Esophagus mucosa (tissue), 1 donor: Measurements from ENCODE around the gene TRIM36. TPM values are rescaled to one million over a fixed set of nuclear protein-coding genes. Genes with fewer than 3 reads are reported as not detected.

Experiments
- ATAC-seq: fragments of 200-7000 bp; cut with Tn5 transposase; one replicate; pipeline ENCODE4 v1.9.1; 2020
- total RNA-seq: library from RNA; stranded (reverse); gene quantifications from one replicate; pipeline ENCODE4 v1.2.4, GENCODE V29; 2023
- donor health status: DM: yes; HTN: yes; CAD: no.

TRIM36 gene
- total RNA-seq, 1 donor from 2014 or later = 1.2 TPM

DNA sequence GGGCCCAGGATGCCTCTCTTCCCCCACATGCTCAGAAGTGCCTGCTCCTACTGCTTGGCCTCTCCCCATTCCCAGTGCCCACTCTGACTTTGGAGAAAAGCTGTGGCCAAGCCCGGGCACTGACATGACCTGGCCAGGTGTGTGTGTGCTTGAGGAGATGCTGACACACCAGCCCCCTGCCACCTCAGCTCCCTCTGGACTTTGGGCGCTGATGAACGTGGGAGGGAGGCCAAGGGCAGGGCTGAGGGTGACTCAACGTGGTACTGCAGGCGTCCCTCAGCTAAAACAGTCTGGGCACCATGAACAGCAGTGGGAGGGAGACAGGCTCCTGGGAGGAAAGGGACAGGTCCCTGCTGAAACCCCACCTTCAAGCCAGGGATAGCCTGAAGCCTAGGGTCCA lies 3.9 kb downstream of the TRIM36 start:
- ATAC-seq = no peak

- no peak for ATAC-seq
These were observed 8.7 kb downstream of the TRIM36 start for GRCh38 chr5:115160975-115161475.

GRCh38 chr5:115151208-115151805 lies 18.4 kb downstream of the TRIM36 start:
- no peak for ATAC-seq

- no peak for ATAC-seq
These were observed 19.2 kb downstream of the TRIM36 start for GRCh38 chr5:115150512-115150911.

DNA sequence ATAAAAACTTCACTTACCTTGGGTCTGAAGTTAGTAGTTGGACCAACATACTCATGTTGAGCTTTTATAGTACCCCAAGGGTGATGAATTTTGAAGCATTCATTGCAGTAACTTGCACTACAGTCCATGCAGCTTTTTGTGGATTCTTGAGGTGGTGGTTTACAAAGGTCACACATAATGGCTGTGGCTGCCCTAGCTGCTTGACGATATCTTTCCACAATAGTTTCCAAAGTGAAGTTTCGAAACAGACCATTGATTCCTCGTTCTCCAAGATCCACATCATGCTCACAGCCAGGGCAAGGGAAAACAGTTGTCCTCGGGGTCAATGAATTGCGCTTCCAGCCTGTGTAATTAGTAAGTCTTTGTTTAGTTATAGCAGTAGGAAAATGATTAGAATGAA lies 22.7 kb downstream of the TRIM36 start:
- no peak for ATAC-seq

- ATAC-seq = no peak
These were observed 33.4 kb downstream of the TRIM36 start for GRCh38 chr5:115136294-115136693.

DNA sequence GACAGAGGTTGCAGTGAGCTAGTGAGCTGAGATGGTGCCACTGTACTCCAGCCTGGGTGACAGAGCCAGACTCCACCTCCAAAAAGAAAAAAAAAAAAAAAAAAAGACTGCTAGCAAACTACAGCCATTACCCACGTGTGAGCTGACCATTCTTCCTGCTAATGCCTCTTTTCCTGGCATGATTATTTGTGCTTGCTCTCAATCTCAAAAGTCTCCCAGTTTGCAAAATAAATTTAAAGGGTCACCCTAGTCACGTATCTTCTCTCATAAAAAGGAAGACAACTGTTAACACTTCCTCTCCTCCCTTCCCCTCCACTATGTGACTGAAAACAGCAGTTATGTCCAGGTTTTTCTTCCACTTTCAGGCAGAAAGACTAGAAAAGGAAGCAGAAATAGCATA lies 37.2 kb downstream of the TRIM36 start:
- ATAC-seq = no peak

- no peak for ATAC-seq
These were observed 43.4 kb downstream of the TRIM36 start for GRCh38 chr5:115126303-115126702.

DNA sequence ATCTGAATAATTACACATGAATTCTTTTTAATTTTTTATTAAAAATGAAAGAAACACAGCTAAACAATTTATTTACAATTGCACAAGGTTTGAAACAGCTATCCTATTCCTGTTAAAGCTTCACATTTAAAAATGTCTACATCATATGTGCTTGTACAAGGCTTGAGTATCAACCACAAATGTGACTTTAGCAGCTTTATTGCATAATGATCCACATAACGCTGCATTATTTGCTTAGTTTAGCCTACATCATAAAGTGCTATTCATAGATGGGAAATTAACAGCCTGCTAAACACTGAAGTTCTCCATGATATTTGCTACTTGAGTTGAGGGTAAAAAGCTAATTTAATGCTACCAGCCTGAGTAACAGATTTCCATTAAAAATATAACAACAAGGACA lies 45.0 kb downstream of the TRIM36 start:
- no peak for ATAC-seq

DNA sequence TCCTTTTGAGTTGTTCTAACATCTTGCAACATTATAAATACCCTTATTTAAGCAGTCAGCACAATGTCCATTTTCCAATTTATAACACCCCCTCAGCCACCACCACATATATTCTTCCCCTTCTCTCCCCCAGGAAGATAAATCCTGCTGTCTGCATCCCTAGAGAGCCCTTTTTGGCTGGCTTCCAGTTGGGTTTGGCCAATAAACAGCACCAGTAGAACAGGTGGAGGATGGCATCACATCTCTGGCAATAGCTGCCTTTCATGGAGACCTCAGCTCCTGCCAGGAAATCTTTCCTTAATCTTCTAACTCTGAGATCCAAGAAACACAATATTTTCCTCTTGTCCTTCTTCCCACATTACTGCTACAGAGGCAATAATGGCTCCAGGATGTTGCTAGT lies 53.7 kb downstream of the TRIM36 start:
- no peak for ATAC-seq

DNA sequence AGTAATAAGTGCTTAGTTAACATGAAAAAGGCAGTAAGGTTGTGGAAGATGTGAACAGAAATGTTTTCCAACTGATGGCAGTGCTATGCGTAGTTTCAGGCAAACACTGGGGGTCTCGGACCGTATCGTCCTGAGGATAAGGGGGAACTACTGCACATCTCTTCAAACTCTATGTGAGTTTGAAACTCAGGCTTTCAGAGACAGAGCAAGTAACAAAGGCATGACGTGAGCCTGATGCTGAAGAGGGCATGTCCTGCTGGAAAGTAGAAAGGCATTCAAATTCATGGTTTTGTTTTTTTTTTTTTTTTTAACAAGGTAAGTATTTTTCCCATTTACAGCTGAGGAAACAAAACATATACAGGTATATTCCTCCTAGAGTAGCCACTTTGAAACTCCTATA lies 59.9 kb downstream of the TRIM36 start:
- ATAC-seq = no peak

DNA sequence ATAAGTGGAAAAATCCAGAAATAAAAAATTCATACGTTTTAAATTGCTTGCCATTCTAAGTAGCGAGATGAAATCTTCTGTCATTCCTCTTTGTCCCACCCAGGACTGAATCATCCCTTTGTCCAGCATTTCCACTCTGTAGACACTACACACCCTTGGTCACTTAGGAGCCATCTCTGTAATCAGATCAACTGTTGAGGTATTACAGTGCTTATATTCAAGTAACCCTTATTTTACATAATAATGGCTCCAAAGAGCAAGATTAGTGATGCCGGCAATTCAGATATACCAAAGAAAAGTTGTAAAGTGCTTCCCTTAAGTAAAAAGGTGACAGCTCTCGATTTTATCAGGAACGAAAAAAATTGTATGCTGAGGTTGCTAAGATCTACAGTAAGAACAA lies 60.4 kb downstream of the TRIM36 start:
- no peak for ATAC-seq

DNA sequence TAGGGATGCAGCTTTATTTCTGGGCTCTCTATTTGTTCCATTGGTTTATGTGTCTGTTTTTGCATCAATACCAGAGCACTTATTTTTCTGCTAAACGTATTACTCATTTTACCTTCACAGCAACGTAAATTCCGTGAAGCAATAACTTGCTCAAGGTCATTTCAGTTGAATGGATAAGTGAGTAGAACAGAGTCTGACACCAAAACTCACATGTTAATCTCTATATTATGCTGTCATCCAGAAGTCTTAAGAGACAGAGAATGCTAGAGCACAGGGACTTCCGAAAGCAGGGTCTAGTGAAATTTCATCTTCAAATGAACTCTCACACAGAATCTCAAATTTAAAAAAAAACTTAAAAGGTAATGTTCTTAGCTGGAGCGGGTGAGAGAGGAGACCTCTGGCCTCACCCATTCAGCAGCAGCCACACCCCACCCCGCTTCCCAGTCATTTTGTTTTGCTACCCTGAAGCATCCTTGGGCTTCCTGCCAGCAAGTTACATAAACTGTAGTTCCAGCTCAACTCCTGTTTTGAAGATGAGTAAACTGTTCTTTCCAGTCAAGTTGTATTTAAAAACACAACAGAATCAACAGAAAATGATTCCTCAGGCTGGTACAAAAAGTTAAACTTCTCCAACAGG lies 69.3 kb downstream of the TRIM36 start:
- ATAC-seq = no peak

- peak; percentile 58 for ATAC-seq
These were observed 71.5 kb downstream of the TRIM36 start for GRCh38 chr5:115098041-115098702.

DNA sequence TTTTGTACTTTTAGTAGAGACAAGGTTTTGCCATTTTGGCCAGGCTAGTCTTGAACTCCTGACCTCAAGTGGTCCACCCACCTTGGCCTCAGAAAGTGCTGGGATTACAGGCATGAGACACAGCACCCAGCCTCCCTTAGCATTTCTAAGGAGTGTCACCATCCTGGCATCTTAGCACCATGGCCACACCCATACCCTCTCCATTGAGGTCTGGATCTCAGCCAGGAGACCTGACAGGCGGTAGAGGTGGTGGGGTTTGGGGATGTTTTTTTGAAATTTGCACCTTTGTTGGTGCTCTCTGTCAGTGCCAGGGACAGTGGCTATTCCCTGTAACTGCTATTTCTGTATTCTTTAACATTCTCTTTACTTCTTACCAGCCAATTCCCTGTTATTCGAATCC lies 72.5 kb downstream of the TRIM36 start:
- ATAC-seq = no peak

DNA sequence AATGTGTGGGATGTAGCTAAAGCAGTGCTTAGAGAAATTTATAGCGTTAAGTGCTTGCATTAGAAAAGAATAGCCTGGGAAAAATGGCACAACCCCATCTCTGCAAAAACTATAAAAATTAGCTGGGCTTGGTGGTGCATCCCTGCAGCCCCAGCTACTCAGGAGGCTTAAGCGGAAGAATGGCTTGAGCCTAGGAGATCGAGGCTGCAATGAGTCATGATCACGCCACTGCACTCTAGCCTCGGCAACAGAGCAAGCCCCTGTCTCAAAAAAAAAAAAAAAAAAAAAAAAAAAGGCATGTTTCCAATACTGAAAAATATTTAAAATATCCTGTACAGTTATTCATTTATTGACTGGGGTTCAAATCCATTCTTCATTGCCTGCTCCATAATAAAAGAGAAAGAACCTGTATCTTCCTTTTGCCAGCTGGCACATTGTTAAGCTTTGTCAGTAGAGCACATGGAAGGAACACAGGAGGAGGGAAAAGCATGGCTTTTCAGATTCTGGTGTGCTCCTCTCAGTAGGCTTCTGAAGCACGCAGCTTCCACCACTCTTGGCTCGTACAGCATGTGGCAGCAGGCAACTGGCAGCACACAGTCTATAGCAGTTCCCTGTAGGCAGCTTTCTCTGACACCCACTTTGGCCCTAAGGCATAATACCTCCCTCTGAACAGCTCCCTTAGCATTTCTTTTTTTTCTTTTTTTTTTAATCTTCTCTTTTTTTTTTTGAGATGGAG lies 73.5 kb downstream of the TRIM36 start:
- no peak for ATAC-seq

GRCh38 chr5:115087951-115088350 lies 81.8 kb downstream of the TRIM36 start:
- no peak for ATAC-seq

GRCh38 chr5:115086473-115086872 lies 83.2 kb downstream of the TRIM36 start:
- peak; percentile 49 for ATAC-seq

DNA sequence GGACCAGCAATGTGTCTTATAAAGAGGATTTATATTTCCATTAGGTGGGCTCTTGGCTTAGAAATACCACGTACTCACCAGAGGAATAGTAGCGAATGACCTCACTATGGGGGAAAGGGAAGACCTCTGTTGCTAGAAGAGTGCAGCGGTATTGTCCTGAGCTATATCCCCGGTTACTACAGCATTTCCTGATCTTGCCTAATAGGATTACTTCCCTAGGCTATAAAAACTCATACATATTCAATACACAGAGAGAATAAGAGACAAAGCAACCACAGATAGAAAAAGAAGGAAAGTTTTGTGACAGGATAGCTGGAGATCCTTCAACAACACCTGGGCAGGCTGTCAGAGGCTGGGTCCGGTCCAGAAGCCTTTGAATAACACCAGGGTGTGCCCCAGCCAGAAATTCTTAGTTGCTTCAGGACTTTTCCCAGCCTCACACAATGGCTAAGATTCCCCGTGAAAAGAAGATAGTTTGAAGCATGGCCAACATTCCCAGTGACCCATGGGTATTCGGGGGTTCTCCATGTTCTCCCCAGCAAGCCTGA lies 85.4 kb downstream of the TRIM36 start:
- no peak for ATAC-seq

GRCh38 chr5:115079924-115080623 lies 89.6 kb downstream of the TRIM36 start:
- no peak for ATAC-seq
